Hepatocyte (in vitro differentiated cells): ENCODE measurements around the gene KDM4C. TPM values are rescaled to one million over a fixed set of nuclear protein-coding genes. Genes with fewer than 3 reads are reported as not detected.

ENCODE experiments used
- DNase-seq: peaks from one replicate; pipeline ENCODE4 v3.0.0-alpha.2; 2016; ENCODE audit warnings: low spot score
- H2AFZ ChIP-seq: fragments of 200-600 bp; sonication (generic); 2 replicates; pipeline ENCODE4 v1.6.0; 2016; ENCODE audit warnings: antibody characterized with exemption, mild to moderate bottlenecking
- H3K27ac ChIP-seq: fragments of 200-600 bp; sonication (generic); 2 replicates; pipeline ENCODE4 v1.5.1; 2016; ENCODE audit warnings: mild to moderate bottlenecking
- H3K27me3 ChIP-seq: fragments of 200-600 bp; sonication (generic); 2 replicates; pipeline ENCODE4 v1.6.1; 2016
- H3K36me3 ChIP-seq: fragments of 200-600 bp; sonication (generic); replicated peaks from 2 replicates; pipeline ENCODE4 v1.5.1; 2016; ENCODE audit warnings: low read depth; ENCODE audit not compliant: insufficient read depth
- H3K4me1 ChIP-seq: fragments of 200-600 bp; sonication (generic); 2 replicates; pipeline ENCODE4 v1.5.1; 2016; ENCODE audit warnings: mild to moderate bottlenecking, moderate library complexity; ENCODE audit not compliant: insufficient read depth
- H3K4me2 ChIP-seq: fragments of 200-600 bp; sonication (generic); 2 replicates; pipeline ENCODE4 v1.6.0; 2016
- H3K4me3 ChIP-seq: fragments of 200-600 bp; sonication (generic); 2 replicates; pipeline ENCODE4 v1.5.1; 2016; ENCODE audit warnings: mild to moderate bottlenecking
- H3K79me2 ChIP-seq: fragments of 200-600 bp; sonication (generic); 2 replicates; pipeline ENCODE4 v1.6.0; 2017; ENCODE audit warnings: mild to moderate bottlenecking
- H3K9me2 ChIP-seq: fragments of 200-600 bp; sonication (generic); replicated peaks from 2 replicates; pipeline ENCODE4 v1.6.0; 2017; ENCODE audit warnings: mild to moderate bottlenecking; ENCODE audit not compliant: insufficient read depth
- H3K9me3 ChIP-seq: fragments of 200-600 bp; sonication (generic); 2 replicates; pipeline ENCODE4 v1.5.1; 2016; ENCODE audit warnings: low read depth, mild to moderate bottlenecking
- H4K20me1 ChIP-seq: fragments of 200-600 bp; sonication (generic); 2 replicates; pipeline ENCODE4 v1.6.0; 2016; ENCODE audit warnings: mild to moderate bottlenecking; ENCODE audit not compliant: insufficient read depth, poor library complexity, severe bottlenecking
- CTCF ChIP-seq: fragments of 200-600 bp; sonication (generic); IDR thresholded peaks from 2 replicates; pipeline ENCODE4 v1.5.1; 2016; ENCODE audit warnings: antibody characterized with exemption, mild to moderate bottlenecking; ENCODE audit not compliant: poor library complexity
- EZH2 ChIP-seq: fragments of 200-600 bp; sonication (generic); IDR thresholded peaks from 2 replicates; pipeline ENCODE4 v1.6.1; 2016; ENCODE audit warnings: antibody characterized with exemption, mild to moderate bottlenecking, borderline replicate concordance
- EZH2phosphoT487 ChIP-seq: fragments of 200-600 bp; sonication (generic); IDR thresholded peaks from one replicate; pipeline ENCODE4 v1.6.1; 2018; ENCODE audit warnings: antibody characterized with exemption, mild to moderate bottlenecking, low read depth, moderate library complexity; ENCODE audit not compliant: unreplicated experiment, severe bottlenecking
- WGBS: methylation state at CpG from one replicate; pipeline ENCODE4 v1.1.6; 2016; ENCODE audit warnings: low lambda C conversion rate; ENCODE audit errors: missing lambda C conversion rate; 5-methylcytosine and 5-hydroxymethylcytosine counted together
- polyA plus RNA-seq: library from polyadenylated mRNA; unstranded; fragments of >200 nt; fragmentation: Nextera tagmentation; extraction: Ambion mirVana; gene quantifications from 2 replicates; pipeline ENCODE4 v1.2.1, GENCODE V29; 2016
- total RNA-seq: library from RNA; depleted of rRNA; stranded (reverse); fragments of >200 nt; gene quantifications from 2 replicates; pipeline ENCODE4 v1.2.3, GENCODE V29; 2014

The KDM4C gene
- total and polyA plus RNA-seq, 2 experiments from 2014 or later: 16.1 to 28.7 TPM

GRCh38 chr9:6921315-6921714, 163.5 kb downstream of the KDM4C start:
- DNase-seq: no peak
- no peak overlapping the region for H3K27ac ChIP-seq
- no peaks in the 10 kb centered on the region for H3K27me3 ChIP-seq
- no peak overlapping the region for H3K4me3 ChIP-seq
- no peak overlapping the region for H3K4me2 ChIP-seq
- H4K20me1 ChIP-seq: no peaks in the 10 kb centered on the region
- no peak overlapping the region for H2AFZ ChIP-seq
- TF ChIP-seq EZH2phosphoT487: no peak
- TF ChIP-seq EZH2: no peak
- TF ChIP-seq CTCF: no peak
- WGBS: 92% methylated on average over 5 of the region's 5 CpGs
- H3K79me2 ChIP-seq: no peaks in the 10 kb centered on the region
- H3K36me3 ChIP-seq: no peaks in the 10 kb centered on the region
- H3K4me1 ChIP-seq: no peaks in the 10 kb centered on the region
- H3K9me2 ChIP-seq: no peaks in the 10 kb centered on the region
- no peaks in the 10 kb centered on the region for H3K9me3 ChIP-seq

GRCh38 chr9:6922124-6922676, 164.4 kb downstream of the KDM4C start:
- Histone ChIP-seq H3K79me2 (no peaks in the 10 kb centered on the region), H3K27me3 (no peaks in the 10 kb centered on the region), H3K27ac (no peak overlapping the region), H3K9me2 (no peaks in the 10 kb centered on the region), H3K9me3 (no peaks in the 10 kb centered on the region), H3K36me3 (no peaks in the 10 kb centered on the region), H3K4me3 (no peak overlapping the region), H4K20me1 (no peaks in the 10 kb centered on the region), H2AFZ (no peak overlapping the region), H3K4me2 (no peak overlapping the region), H3K4me1 (no peaks in the 10 kb centered on the region)
- DNase-seq: no peak
- WGBS: 95% methylated on average over 2 of the region's 2 CpGs
- TF ChIP-seq CTCF (no peak), EZH2 (no peak), EZH2phosphoT487 (no peak)

GRCh38 chr9:6922680-6923079, 164.9 kb downstream of the KDM4C start:
- H2AFZ ChIP-seq: no peak overlapping the region
- H3K27me3 ChIP-seq: no peaks in the 10 kb centered on the region
- no peaks in the 10 kb centered on the region for H3K36me3 ChIP-seq
- no peak for DNase-seq
- H3K9me3 ChIP-seq: no peaks in the 10 kb centered on the region
- H3K9me2 ChIP-seq: no peaks in the 10 kb centered on the region
- no peaks in the 10 kb centered on the region for H3K4me1 ChIP-seq
- H3K4me2 ChIP-seq: no peak overlapping the region
- H3K4me3 ChIP-seq: no peak overlapping the region
- H3K79me2 ChIP-seq: no peaks in the 10 kb centered on the region
- TF ChIP-seq EZH2phosphoT487: no peak
- no peak for TF ChIP-seq EZH2
- no peak for TF ChIP-seq CTCF
- no peaks in the 10 kb centered on the region for H4K20me1 ChIP-seq
- WGBS: 80% methylated on average over 2 of the region's 2 CpGs
- H3K27ac ChIP-seq: no peak overlapping the region
